Activated CD4-positive, alpha-beta T cell treated with anti-CD3 and anti-CD28 coated beads, Interleukin-2, amount 50 U/mL, for 1 hour (primary cell): Measurements from ENCODE around the gene KLF1.
"Not testable (repeated sequence)": the region's sequence is repeated elsewhere in the genome, so short reads cannot be mapped to it uniquely, and the experiment has no call there.

ENCODE experiments used
- DNase-seq: peaks from one replicate; pipeline ENCODE4 v3.0.0-alpha.2; 2020

Gene KLF1

DNA sequence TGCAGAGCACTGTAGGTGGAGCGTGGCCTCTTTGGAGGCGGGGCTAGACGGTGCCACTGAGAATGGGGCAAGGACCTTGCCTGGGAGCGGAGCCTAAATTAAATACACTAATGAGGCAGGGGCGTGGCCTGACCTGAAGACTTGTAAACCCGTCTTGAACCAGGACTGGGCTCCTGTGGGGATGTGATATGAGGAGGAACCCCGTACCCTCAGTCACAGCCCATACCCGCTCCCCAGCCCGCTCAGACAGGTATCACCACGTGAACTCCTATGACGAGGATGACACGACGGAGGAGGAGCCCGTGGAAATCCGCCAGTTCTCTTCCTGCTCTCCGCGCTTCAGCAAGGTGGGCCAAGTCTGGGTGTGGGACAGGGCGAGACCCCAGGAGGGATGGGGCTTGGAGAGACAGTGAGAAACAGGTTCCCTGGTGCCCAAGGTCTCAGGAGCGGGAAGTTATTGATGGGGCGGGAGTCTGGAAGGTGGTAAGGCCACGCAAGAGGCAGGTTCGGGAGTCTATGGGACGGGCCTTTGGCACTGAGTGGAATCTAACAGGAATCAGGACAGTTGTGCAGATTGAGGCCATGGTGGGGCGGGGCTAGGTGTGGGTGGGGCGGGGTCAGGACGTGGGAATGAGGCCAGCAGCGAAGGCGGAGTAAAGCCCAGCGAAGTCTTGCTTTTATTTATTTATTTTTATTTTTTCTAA, 20.4 kb downstream of the KLF1 start:
- no peak for DNase-seq

DNA sequence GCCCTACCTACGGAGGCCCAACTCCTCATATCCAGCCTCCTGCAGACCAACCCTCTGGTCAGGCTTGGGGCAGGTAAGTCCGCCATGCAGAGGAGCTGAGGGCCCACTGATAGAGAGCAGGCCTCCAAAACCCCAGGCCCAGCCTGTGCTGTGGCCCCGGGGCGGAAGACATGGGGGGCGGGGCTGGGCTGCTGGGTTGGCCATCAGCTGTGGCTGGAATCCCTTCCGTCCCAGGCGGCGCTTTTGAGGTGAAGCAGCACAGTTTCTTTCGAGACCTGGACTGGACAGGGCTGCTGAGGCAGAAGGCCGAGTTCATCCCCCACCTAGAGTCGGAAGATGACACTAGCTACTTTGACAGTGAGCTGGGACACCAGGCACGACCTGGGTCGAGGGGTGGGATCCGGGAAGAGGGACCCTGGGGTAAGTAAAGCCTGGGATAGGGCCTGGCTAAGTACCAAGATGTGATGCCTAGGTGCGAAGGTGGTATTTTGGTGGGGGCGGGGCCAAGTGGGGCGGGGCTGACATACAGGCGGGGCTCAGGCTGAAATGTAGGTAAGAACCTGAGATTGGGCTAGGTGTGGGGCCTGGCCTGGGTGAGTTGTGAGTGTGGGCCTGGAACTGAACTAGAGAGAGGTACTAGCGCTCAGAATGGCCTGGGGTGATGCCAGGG, 21.1 kb downstream of the KLF1 start:
- no peak for DNase-seq

DNA sequence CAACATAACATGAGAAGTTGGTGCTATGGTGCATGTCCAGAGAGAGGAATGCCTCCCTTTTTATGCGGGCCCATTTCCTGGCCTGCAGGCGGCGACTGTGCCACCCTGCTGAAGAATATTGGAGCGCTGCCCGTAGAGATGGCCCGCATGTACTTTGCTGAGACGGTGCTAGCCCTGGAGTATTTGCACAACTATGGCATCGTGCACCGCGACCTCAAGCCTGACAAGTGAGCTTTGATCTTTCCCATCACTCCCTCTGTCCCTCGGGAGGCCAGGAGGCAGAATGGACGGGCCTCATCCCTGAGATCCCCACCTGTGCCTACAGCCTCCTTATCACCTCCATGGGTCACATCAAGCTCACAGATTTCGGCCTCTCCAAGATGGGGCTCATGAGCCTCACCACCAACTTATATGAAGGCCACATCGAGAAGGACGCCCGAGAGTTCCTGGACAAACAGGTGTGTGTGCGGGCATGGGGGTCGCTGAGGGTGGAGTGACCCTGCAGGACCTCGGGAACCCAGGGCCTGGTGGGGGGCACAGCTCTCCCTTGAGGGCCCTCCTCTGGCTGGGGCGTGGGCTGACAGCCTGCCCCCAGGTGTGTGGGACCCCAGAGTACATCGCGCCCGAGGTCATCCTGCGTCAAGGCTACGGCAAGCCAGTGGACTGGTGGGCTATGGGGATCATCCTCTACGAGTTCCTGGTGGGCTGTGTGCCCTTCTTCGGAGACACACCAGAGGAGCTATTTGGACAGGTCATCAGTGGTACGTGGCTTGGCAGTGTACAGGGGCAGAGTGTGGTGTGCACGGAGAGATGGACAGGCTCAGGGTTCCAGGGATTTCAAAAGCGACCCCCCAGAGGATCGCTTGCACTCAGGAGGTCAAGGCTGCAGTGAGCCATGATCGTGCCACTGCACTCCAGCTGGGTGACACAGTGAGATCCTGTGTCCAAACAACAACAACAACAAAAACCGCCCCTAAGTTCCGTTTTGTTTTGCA, 22.0 kb downstream of the KLF1 start:
- no peak for DNase-seq

DNA sequence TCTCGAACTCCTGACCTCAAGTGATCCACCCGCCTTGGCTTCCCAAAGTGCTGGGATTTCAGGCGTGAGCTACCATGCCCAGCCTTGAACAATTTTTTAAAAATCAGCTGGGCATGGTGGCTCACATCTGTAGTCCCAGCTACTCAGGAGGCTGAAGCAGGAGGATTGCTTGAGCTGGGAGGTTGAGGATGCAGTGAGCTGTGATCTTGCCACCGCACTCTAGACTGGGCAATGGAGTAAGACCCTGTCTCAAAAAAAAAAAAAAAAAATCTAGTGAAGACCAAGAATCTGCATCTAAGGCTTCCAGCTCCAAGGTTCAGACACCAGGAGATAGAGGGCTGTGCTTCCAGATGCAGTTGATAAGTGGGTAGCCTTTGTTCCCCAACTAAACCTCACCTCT, 22.9 kb downstream of the KLF1 start:
- no peak for DNase-seq

DNA sequence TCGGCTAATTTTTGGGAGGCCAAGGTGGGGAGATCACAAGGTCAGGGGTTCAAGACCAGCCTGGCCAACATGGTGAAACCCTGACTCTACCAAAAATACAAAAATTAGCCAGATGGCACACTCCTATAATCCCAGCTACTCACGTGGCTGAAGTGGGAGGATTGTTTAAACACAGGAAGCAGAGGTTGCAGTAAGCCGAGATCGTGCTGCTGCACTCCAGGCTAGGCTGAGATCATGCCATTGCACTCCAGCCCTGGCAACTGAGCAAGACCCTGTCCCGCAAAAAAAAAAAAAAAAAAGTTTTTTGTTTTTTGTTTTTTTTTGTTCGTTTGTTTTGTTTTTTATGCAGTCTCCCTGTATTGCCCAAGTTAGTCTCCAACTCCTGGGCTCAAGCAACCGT, 27.5 kb downstream of the KLF1 start:
- DNase-seq: no peak

DNA sequence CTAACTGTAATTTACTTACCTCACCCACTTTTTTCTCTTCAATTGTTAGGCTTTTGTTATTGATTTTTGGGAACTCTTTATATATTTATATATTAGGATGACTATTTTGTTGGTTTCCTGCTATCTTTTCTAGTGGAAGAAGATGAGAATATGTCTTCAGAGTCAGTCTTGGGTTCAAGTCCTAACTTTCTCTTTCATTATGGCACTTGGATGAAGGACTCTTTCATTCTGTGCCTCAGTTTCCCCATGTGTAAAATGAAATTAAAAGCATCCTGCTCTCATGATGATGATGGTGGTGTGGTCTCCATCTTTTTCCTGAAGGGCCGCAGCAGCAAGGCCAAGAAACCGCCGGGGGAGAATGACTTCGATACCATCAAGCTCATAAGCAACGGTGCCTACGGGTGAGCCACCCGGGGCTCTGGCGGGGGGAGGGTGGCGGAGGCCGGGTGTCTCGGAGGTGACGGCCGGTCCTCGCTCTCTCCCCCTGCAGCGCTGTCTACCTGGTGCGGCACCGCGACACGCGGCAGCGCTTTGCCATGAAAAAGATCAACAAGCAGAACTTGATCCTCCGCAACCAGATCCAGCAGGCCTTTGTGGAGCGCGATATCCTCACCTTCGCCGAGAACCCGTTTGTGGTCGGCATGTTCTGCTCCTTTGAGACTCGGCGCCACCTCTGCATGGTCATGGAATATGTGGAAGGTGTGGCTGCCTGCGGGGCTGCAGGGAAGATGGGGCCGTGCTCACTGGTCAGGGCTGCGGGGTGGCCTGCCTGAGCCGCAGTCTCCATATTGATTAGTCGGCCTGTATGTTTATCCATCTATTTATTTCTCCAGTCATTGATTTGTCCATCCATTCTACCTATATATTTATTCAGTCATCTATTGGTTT, 28.7 kb downstream of the KLF1 start:
- DNase-seq: no peak

DNA sequence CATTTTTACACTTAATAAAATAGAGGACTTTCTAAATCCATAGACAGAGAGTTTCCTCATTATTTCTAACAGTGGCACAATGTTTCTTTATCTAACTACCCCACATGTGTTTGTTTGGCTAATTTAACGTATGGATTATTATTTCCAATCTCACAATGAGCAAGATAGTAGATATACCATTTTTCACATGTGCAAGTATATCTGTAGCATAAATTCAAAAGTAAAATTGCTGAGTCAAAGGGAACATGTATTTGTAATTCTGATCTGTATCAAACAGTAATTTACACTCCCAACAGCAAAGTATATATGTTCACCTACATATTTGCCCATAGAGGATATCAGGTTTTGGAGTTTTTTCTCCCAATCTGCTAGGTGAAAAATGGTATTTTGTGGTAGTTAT, 30.3 kb downstream of the KLF1 start:
- no peak for DNase-seq

DNA sequence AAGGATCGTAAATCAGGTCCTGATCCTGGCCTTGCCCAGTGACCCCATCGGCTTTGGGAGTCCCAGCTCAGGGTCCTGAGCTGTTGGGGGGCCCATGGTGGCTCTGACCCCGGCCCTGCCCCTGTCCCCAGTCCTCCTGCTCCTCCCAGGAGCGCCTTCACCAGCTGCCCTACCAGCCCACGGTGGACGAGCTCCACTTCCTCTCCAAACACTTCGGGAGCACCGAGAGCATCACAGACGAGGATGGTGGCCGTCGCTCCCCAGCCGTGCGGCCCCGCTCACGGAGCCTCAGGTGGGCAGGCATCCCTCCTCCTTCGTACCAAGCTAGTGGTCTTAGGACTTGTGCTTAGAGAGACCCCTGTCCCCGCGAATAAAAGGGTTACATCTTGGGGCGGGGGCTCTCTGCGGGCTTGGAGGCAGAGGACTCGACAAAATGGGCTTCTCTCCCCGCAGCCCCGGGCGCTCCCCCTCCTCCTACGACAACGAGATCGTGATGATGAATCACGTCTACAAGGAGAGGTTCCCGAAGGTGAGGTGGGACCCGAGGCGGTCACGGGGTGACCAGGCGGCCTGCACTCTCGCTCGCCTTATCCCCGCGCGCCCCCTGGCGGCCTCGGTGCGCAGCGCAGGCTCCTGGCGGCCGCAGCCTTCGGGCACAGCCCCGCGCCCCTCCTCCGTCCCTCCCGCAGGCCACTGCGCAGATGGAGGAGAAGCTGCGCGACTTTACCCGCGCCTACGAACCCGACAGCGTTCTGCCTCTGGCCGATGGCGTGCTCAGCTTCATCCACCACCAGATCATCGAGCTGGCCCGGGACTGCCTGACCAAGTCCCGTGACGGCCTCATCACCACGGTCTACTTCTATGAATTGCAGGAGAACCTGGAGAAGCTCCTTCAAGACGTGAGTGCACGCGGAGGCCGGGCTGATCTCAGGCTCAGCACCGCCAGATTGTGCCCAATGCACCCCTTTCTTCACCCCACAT, 39.6 kb downstream of the KLF1 start:
- DNase-seq: peak; percentile 75

DNA sequence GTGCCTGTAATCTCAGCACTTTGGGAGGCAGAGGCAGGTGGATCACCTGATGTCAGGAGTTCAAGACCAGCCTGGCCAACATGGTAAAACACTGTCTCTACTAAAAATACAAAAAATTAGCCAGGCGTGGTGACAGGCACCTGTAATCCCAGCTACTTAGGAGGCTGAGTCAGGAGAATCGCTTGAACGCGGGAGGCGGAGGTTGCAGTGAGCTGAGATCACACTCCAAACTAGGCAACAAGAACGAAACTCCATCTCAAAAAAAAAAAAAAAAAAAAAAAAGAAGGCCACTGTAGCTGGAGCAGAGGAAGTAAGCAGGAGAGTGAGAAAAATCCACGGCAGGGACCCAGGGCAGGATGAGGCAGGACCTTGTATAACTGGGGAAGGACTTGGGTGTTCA, 40.4 kb downstream of the KLF1 start:
- not testable (repeated sequence) for DNase-seq

DNA sequence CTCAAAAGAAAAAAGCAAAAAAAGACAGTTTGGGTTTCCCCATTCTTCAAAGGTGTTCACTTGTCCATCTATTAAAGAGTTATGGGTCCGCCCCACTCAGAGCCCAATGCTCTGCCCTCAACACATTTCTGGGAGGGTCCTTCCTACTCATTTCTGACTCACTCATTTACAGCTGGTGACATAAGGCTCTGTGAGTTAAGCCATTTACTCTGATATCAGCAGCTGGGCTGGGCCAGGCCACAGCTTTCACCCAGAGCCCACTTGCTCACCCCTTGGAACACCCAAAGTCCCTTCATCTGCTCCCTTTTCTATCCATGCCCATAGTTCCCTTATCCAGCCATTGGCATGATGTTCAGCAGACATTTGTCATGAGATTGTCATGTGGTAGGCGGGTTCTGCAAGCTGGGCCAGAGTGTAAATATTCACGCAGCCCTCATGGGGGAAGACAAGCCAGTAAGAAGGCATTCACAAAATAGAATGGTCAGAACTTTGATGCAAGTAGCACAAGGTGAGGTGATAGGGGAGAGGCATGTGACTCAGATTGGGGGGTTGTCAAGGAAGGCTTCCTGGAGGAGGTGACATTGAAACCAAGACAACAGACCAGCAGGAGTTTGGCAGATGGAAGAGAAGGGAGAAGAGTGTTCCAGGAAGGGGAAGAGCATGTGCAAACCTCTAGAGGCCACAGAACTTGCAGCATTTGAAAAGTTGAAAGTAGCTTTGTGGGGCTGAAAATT, 42.8 kb downstream of the KLF1 start:
- DNase-seq: no peak

DNA sequence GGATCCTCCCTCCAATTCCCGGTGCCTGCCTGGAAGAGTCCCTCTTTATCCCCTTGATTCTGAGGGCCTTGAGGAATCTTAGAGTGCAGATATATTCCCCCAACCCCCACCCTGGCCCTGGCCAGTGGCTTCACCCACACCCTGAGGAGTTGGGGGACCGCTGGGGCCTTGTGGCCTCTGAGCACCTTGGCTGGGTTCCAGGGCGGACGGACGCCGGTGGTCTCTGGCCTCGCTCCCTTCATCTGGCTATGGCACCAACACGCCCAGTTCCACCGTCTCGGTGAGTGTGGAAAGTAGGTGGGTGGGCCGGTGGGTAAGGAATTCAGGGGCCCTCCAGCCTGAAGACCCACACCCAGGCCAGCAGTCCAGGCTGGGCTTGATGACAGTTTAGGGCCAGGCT, 43.7 kb downstream of the KLF1 start:
- DNase-seq: no peak

DNA sequence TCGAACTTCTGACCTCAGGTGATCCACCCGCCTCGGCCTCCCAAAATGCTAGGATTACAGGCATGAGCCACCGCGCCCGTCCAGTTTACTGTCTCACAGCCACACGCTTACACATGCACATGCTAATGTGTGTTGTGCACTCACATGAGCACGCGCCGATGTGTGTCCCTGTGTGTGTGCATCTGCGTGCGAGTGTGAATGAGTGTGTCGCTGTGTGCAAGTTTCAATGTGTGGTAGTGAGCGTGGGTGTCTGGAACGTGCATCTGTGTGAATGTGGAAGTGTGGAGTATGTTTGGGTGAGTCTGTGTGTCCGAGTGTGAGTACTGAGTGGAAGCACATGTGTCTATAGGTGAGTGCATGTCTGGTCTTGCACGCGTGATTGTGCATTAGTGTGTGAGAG, 44.5 kb downstream of the KLF1 start:
- no peak for DNase-seq

DNA sequence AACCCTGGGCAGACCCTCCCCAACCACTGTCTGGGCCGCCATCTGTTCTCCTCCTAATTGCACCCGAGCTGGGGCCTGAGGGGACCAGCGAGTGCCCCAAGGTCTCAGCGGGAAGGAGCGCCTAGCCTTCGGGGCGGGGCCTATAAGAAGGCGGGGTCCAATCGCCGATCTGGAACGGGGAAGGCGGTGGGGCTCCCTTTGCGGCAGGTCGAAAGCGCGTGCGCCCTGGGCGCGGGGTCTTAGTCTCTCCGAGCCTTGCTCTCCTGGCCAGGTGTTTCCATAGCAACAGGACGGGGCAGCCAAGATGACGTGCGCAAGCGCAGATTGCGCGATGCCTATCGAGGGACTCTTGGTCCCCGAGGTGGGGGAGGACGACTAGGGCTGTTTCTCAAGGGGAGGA, 45.9 kb downstream of the KLF1 start:
- DNase-seq: no peak

DNA sequence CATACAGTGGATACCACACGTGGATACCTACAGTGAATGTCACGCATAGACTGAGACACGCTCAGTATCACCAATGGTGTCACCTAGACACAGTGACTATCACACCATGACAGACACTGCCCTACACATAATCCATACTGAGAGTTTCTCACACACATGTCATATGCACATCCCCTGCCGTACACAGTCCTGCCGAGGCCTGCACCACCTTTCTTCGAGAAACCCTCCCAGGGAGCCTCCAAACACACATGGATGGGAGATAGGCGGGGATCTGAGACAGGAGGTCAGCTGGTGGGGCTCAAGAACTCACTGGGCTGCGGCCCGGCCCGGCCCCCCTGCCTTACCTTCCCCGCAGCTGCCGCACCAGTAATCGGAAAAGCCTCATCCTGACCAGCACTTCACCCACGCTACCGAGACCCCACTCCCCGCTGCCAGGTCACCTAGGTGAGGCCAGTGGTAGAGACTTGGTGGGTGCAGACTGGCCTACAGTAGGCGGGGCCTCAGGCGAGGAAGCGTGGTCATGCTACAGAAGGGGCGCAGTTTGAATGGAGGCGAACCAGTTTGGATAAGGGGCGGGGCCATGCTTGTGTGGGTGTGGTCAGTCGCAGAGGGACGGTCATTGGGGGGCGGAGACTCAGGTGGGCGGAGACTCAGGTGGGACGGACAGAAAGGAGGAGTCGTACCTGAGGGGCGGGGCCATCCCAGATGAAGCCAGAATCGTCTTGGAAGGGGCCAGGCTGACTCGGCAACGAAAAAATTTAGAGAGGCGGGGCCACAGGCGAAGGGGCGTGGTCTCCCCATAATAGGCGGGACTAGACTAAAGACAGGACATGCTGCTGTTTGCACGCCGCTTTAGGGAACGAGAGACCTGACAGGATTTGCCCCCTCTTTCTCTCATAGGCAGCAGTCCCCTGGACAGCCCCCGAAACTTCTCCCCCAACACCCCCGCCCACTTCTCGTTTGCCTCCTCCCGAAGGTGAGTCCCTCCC, 46.6 kb downstream of the KLF1 start:
- peak; percentile 32 for DNase-seq

DNA sequence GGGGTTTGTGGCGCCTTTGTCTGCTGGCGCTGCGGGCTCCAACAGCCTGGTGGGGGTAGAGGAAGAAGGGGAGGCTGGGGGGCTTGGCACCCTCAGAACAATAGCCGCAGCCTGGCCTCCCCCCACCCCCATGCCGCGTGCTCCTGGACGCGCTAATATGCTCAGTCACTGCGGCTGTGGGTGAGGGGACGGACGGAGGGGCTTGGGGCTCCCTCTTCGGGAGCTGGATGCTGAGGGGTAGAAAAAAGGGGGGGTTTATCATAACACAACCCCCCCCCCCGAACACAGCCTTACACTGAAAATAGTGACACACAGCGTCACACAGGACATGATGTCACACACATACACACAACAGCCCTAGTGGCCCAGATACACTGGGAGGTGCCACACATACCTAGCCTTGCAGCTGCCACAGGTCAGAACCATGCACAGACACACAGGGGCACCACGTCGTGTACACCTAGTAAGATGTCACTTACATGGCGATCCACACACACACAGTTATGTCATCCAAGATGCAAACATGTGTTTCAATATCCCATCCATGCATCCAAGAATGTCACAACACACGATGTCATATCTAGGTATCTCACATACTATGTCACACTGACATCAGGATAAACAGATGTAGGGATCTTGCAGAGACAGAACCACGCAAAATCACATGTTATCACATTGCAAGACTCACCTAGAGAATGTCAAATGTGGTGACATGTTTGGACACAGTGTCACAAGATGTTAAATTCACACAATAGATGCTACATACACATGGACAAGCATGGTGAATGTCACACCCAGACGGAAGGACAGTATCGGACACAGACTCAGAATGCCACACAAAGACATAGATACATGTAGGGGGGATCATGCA, 47.9 kb downstream of the KLF1 start:
- no peak for DNase-seq

DNA sequence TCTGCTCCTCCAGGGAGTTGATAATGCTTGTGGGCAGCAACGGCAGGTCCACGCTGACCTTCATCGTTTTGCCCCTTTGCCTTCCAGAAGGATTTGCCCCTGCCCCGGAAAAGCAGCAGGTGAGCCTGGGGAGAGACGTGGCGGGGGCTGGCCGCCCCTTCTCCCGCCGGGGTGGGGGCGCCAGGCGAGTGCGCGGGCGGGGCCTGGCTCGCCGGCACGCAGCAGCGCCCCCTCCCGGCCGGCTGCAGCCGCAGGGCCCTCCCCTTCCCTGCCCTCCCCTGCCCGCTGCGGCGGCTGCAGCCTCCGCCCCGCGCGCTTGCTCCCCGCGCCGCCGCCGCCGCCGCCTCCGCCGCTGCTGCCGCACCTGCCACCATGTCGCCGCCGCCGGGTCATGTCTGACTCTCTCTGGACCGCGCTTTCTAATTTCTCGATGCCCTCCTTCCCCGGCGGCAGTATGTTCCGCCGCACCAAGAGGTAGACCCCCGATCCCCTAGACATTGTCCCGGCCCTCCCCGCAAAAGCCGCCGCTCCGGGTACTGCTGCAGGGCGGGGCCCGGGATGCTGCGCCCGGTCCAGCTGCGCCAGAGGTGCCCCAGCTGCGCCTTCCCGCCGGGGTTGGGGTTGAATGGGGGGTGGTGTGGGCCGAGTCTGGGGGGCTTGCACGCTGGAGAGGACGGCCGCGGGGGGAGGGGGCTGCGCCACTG, 48.7 kb downstream of the KLF1 start, which contains the start of gene MAST1:
Gene MAST1 (plus strand): TSS at position 334 of the 704 bp plus-strand sequence. CDS start 58 bp downstream, at position 392.
- DNase-seq: peak; percentile 50

DNA sequence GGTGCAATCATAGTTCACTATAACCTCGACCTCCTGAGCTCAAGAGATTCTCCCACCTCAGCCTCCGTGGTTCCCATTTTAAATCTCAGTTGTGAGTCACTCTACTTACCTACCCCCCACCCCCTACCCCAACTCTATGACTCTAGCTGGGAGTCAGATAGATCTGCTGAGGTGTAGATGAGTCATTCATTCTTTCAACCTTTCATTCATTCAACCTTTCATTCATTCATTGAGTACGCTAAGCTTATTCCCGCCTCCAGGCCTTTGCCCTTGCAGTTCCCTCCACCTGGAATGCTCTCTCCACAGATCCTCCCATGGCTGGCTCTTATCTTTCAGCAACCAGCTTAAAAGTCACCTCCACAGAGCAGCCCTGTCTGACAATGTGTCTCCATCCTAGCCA, 49.8 kb downstream of the KLF1 start:
- DNase-seq: no peak

DNA sequence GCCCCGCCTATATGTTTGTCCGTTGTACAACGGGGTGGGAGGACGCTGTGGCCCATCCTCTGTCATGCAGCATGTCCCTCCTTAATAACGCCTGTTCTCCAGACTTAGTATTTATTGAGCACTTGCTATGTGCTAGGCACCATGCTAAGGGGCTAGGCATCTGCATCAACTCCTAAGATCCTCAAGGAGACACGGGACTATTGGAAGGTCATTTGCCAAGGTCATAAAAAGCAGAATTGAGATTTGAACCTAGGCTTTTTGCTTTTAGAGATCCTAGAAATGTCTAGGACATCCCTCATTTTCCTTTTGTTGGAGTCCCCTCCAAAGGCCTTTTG, 50.5 kb downstream of the KLF1 start:
- no peak for DNase-seq
